Stomach (tissue), 4 donors: ENCODE data around the gene IL4R.
"Not testable (repeated sequence)": the region's sequence is repeated elsewhere in the genome, so short reads cannot be mapped to it uniquely, and the experiment has no call there.

Experiments
- POLR2A ChIP-seq, 4 donors: fragments of 450-650 bp; IDR thresholded peaks; one replicate each; pipeline ENCODE4 v1.6.1; 2016; ENCODE audit warnings: antibody characterized with exemption in 4 of 4, control low read depth in 2 of 4, mild to moderate bottlenecking in 1 of 4, moderate library complexity in 1 of 4
- POLR2AphosphoS5 ChIP-seq, 3 donors: sonication (generic); formaldehyde crosslinking; IDR thresholded peaks; one replicate each; pipeline ENCODE4 v1.6.1; 2016; ENCODE audit warnings: antibody characterized with exemption in 3 of 3
- TF ChIP-seq, protein P1 (sequence below), 7 experiments: fragments of 450-650 bp in 4 of 7; fragments of 200-600 bp in 3 of 7; sonication (generic) in 3 of 7; IDR thresholded peaks; one replicate each; pipeline ENCODE4 v1.5.1; 2016 to 2019; ENCODE audit warnings: antibody characterized with exemption in 7 of 7, control low read depth in 2 of 7, mild to moderate bottlenecking in 1 of 7

DNA sequence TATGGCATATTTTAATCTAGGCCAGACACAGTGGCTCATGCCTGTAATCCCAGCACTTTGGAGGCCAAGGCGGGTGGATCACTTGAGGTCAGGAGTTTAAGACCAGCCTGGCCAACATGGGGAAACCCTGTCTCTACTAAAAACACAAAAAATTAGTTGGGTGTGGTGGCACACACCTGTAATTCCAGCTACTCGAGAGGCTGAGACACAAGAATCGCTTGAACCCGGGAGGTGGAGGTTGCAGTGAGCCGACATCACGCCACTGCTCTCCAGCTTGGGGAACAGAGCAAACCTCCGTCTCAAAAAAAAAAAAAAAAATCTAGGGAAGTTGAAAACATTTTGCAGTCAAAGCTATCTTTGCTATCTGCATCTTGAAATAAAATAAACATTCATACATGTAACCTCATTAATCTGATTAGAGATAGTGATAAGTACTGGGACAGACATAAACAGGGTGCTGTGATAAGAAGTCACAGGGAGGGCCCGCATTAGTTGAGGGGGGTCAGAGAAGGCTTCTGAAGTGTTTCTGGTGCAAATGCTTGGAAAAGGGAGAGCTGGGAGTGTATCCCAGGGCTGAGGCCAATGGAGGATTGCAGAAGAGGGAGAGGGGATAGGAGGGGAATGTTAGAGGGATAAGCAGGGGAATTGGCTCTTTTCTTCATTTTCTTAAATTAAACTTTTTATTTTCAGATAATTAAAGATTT is 15.8 kb downstream of the IL4R start:
- TF ChIP-seq, protein P1, sequence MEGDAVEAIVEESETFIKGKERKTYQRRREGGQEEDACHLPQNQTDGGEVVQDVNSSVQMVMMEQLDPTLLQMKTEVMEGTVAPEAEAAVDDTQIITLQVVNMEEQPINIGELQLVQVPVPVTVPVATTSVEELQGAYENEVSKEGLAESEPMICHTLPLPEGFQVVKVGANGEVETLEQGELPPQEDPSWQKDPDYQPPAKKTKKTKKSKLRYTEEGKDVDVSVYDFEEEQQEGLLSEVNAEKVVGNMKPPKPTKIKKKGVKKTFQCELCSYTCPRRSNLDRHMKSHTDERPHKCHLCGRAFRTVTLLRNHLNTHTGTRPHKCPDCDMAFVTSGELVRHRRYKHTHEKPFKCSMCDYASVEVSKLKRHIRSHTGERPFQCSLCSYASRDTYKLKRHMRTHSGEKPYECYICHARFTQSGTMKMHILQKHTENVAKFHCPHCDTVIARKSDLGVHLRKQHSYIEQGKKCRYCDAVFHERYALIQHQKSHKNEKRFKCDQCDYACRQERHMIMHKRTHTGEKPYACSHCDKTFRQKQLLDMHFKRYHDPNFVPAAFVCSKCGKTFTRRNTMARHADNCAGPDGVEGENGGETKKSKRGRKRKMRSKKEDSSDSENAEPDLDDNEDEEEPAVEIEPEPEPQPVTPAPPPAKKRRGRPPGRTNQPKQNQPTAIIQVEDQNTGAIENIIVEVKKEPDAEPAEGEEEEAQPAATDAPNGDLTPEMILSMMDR (IDR thresholded peaks at IDR 0.05), result not testable (repeated sequence)
- not testable (repeated sequence) for TF ChIP-seq POLR2AphosphoS5, POLR2A (IDR thresholded peaks at IDR 0.05)
